Activated naive CD4-positive, alpha-beta T cell treated with anti-CD3 and anti-CD28 coated beads, Interleukin-2, amount 50 U/mL, for 24 hours (primary cell): ENCODE data around the gene AKAP12.

Experiments
- H3K27ac Mint-ChIP-seq: one replicate; pipeline ENCODE4 v1.8.0; 2021; ENCODE audit warnings: mild to moderate bottlenecking, mixed read lengths
- H3K27me3 Mint-ChIP-seq: one replicate; pipeline ENCODE4 v1.8.0; 2021; ENCODE audit warnings: mixed read lengths
- H3K36me3 Mint-ChIP-seq: one replicate; pipeline ENCODE4 v1.8.0; 2021; ENCODE audit warnings: mixed read lengths
- H3K4me1 Mint-ChIP-seq: one replicate; pipeline ENCODE4 v1.8.0; 2021; ENCODE audit warnings: mixed read lengths
- H3K4me3 Mint-ChIP-seq: one replicate; pipeline ENCODE4 v1.8.0; 2021; ENCODE audit warnings: mild to moderate bottlenecking, mixed read lengths
- H3K9me3 Mint-ChIP-seq: one replicate; pipeline ENCODE4 v1.8.0; 2021; ENCODE audit warnings: mixed read lengths

AKAP12 gene

GRCh38 chr6:151387175-151387970 is 147.6 kb downstream of the AKAP12 start:
- Mint-ChIP-seq H3K4me3 (no peak overlapping the region), H3K9me3 (no peaks in the 10 kb centered on the region), H3K27me3 (no peaks in the 10 kb centered on the region), H3K4me1 (peaks cover 54% of the 10 kb centered on the region), H3K36me3 (peaks cover 7% of the 10 kb centered on the region), H3K27ac (peak overlapping the region; percentile 81)

- Mint-ChIP-seq H3K4me3 (no peak overlapping the region), H3K36me3 (peaks cover 7% of the 10 kb centered on the region), H3K9me3 (no peaks in the 10 kb centered on the region), H3K27me3 (no peaks in the 10 kb centered on the region), H3K27ac (peak overlapping the region; percentile 55), H3K4me1 (peaks cover 63% of the 10 kb centered on the region)
Observed at GRCh38 chr6:151388236-151388635, 148.5 kb downstream of the AKAP12 start.

GRCh38 chr6:151388997-151389617 is 149.3 kb downstream of the AKAP12 start:
- no peaks in the 10 kb centered on the region for H3K9me3 Mint-ChIP-seq
- H3K27me3 Mint-ChIP-seq = no peaks in the 10 kb centered on the region
- peak overlapping the region; percentile 96 for H3K27ac Mint-ChIP-seq
- H3K36me3 Mint-ChIP-seq = peaks cover 2% of the 10 kb centered on the region
- H3K4me3 Mint-ChIP-seq = peak overlapping the region; percentile 97
- peaks cover 67% of the 10 kb centered on the region for H3K4me1 Mint-ChIP-seq

DNA sequence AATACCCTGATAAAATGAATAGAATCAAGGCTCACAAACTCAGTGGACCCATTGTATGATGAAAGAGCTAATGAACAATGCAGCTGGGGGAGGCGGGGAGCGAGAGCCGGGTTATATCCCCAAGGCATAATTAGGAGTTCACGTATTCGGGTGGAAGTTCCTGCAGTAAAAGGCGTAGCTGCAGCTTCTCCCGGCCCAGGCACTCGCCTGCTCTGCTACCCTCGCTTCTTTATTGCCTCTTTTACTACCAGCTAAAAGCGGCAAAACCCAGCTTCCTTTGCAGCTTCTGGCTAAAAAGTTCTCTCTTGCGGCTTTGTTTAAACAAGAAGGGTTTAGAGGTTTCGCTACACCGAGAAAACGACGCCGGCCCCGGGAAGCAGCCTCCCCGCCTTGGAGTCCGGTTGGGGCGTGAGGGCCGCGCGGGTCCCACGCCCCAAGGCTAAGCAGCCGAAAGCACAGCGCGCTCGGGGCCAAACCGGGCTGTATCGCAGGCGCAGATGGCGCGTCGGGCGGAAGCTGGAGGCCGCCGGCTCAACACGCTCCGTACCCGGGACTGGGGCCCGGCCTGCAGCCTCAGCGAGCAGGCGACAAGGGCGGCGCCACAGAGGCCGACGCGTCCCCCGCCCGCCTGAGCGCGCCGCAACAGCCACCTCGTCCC is 150.0 kb downstream of the AKAP12 start:
- peaks cover 67% of the 10 kb centered on the region for H3K4me1 Mint-ChIP-seq
- H3K4me3 Mint-ChIP-seq = peak overlapping the region; percentile 97
- no peaks in the 10 kb centered on the region for H3K36me3 Mint-ChIP-seq
- no peaks in the 10 kb centered on the region for H3K9me3 Mint-ChIP-seq
- peak overlapping the region; percentile 96 for H3K27ac Mint-ChIP-seq
- H3K27me3 Mint-ChIP-seq = no peaks in the 10 kb centered on the region

DNA sequence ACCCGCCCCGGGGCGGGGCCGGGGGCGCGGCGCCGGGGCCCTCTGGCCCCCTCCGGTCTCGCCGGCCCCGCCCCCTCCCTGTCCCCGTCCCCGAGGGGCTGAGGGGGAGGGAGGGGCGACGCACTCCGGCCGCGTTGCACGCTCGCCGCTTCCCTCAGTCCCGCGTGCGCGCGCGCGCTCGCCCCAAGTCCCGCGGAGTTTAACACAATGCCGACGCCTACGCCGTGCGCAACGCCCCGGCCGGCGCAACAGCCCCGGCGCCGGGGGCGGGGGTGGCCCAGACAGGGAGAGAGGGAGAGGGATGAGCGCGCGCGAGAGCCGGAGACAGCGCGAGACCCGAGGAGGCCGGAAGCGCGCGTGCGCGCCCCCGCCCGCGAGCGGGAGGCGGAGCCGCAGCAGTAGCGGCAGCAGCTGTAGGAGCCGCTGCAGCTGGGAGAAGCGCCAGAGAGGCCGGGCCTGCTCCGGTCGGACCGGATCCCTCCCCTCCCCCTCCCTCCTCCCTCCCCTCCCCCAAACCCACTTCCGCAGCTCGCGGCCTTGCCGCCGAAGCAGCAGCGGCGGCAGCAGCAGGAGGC is 150.6 kb downstream of the AKAP12 start:
- no peaks in the 10 kb centered on the region for H3K36me3 Mint-ChIP-seq
- H3K4me1 Mint-ChIP-seq = peaks cover 67% of the 10 kb centered on the region
- no peaks in the 10 kb centered on the region for H3K9me3 Mint-ChIP-seq
- peak overlapping the region; percentile 59 for H3K27ac Mint-ChIP-seq
- no peaks in the 10 kb centered on the region for H3K27me3 Mint-ChIP-seq
- H3K4me3 Mint-ChIP-seq = peak overlapping the region; percentile 76

DNA sequence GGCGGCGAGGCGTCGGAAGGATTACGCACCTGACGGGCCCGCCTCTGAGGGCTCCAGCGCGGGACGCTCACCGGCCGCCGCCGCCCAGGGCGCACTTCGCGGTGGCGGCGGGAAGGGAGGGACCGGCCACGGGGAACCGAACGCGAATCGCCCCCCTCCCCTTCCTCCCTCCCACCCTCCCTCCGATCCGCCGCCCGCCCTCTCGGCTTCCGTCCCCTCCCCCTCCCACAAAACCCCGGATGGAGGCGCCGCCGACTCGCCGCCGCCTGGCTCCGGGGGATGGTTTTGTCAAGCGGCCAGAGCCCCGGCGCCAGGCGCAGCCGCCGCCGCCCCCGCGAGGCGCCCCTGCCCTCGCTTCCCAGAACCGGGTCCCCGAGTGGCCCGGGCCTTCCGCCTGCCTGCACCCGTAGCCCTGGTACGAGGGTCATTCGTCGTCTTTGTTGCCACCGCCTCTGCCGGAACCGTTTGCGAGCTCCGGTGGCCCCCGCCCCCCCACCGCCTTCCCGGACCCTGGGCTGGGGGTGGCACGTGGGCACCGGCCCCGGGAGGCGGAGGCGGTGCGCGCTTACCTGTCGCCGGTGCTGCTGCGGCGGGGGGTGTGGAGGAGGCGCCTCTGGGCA is 151.2 kb downstream of the AKAP12 start:
- Mint-ChIP-seq H3K36me3 (no peaks in the 10 kb centered on the region), H3K27ac (no peak overlapping the region), H3K9me3 (no peaks in the 10 kb centered on the region), H3K27me3 (no peaks in the 10 kb centered on the region), H3K4me3 (peak overlapping the region; percentile 76), H3K4me1 (peaks cover 65% of the 10 kb centered on the region)

DNA sequence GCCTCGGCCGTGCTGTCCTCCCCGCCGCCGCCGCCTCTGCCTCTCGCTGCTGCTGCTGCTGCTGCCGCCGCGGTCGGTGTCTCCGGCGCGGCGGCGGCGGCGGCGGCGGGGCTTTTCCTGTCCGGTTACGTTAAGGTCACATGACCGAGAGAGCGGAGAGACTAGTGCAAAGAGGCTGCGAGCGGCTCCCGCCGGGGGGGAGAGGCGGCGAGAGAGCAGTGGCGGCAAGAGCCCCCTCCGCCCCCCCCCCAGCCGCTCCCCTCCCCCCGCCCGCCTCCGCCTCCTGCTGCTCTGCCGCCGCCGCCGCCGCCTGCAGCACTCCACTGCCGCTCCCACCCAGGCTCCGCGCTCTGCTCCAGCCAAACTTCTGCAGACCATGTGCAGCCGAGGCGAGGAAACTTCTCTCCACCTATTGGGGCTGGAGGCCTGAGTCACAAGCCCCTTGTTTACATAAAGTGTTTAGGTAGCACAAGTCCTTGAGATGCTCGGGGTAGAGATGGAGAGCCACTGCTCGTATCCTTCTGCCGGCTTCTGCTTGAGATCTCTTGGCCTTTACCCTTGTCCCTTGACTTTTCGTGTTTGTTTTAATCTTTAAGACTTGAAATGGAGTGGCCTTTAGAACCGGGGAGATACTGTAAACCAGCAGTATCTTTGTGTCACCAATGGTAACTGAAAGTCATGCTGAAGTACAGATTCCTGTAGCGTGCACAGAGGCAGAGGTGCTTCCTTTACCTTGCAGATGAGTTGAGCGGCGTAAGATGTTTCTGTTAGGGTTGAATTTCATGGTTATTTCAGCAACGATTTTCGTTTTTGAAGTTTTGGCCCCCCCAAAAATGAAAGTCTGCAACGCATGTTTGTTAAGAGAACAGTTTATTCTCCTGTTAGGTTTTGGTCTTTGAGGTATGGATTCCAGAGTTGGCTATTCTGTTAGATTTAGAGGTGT is 152.0 kb downstream of the AKAP12 start, which contains the start of gene ZBTB2:
Gene ZBTB2, minus strand, starts transcription at position 89 of the 943 bp plus-strand sequence. CDS start 17,922 bp downstream, outside the sequence.
- Mint-ChIP-seq H3K27ac (peak within 1 kb of the TSS; percentile 98), H3K27me3 (no peaks in the 10 kb centered on the region), H3K9me3 (no peaks in the 10 kb centered on the region), H3K36me3 (no peaks in the 10 kb centered on the region), H3K4me3 (peak within 1 kb of the TSS; percentile 95), H3K4me1 (peaks cover 71% of the 10 kb centered on the region)

GRCh38 chr6:151392427-151392826 is 152.7 kb downstream of the AKAP12 start:
- peaks cover 70% of the 10 kb centered on the region for H3K4me1 Mint-ChIP-seq
- no peaks in the 10 kb centered on the region for H3K36me3 Mint-ChIP-seq
- H3K4me3 Mint-ChIP-seq = peak overlapping the region; percentile 95
- peak overlapping the region; percentile 98 for H3K27ac Mint-ChIP-seq
- no peaks in the 10 kb centered on the region for H3K27me3 Mint-ChIP-seq
- H3K9me3 Mint-ChIP-seq = no peaks in the 10 kb centered on the region

- peak overlapping the region; percentile 95 for H3K4me3 Mint-ChIP-seq
- H3K9me3 Mint-ChIP-seq = no peaks in the 10 kb centered on the region
- no peaks in the 10 kb centered on the region for H3K27me3 Mint-ChIP-seq
- peak overlapping the region; percentile 98 for H3K27ac Mint-ChIP-seq
- no peaks in the 10 kb centered on the region for H3K36me3 Mint-ChIP-seq
- H3K4me1 Mint-ChIP-seq = peaks cover 70% of the 10 kb centered on the region
Observed at GRCh38 chr6:151393410-151393809, 153.6 kb downstream of the AKAP12 start.

DNA sequence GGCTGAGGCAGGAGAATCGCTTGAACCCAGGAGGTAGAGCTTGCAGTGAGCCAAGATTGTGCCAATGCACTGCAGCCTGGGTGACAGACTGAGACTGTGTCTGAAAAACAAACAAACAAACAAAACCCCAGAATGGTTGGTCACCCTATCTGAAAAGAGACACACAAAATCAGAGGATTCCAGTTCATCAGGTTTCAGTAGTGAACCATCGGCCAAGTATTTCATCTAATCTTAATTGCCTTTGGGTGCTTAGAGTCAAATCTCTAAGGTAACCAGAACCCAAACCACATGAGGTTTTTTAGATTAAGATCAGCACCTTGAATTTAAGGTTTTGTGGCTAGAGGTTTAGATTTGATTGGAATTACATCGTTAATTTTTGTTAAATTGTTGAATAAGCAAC is 159.9 kb downstream of the AKAP12 start:
- Mint-ChIP-seq H3K36me3 (peaks cover 5% of the 10 kb centered on the region), H3K27ac (no peak overlapping the region), H3K9me3 (no peaks in the 10 kb centered on the region), H3K27me3 (no peaks in the 10 kb centered on the region), H3K4me1 (peaks cover 76% of the 10 kb centered on the region), H3K4me3 (no peak overlapping the region)

DNA sequence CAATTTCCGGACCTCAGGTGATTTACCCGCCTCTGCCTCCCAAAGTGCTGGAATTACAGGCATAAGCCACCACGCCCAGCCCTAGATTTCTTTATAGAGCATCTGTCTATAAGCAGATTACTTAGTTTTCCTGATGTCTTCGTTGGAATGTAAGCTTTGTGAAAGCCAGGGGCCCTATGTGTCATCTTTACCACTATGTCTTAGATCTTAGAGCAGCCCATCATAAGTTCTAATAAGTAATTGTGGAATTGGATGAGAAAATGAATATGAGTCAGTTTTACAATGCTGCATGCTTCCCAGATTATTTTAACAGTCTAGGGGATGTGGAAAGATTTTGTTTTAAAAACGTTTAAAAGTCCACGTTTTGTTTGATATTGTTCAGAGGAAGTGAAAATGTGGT is 160.7 kb downstream of the AKAP12 start:
- Mint-ChIP-seq H3K27me3 (no peaks in the 10 kb centered on the region), H3K9me3 (no peaks in the 10 kb centered on the region), H3K27ac (peak overlapping the region; percentile 72), H3K36me3 (peaks cover 5% of the 10 kb centered on the region), H3K4me3 (peak overlapping the region; percentile 44), H3K4me1 (peaks cover 68% of the 10 kb centered on the region)

DNA sequence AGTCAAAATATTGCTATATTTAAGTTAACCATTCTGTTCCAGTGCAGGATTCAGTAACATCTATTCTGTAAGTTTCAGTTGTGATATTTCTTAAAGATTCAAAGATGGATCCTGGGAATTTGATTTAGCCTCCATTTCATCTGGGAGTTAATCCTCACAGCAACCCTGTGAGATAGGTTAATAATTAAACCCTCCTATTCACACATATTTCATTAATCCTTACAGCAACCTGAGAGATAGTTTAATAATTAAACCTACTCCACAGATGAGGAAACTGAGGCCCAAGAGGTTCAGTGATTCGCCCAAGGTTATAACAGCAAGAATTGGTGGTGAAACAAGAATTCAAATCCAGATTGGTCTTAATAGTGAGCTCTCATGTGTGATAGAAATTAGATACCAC is 162.5 kb downstream of the AKAP12 start:
- H3K4me3 Mint-ChIP-seq = no peak overlapping the region
- H3K27ac Mint-ChIP-seq = no peak overlapping the region
- H3K9me3 Mint-ChIP-seq = no peaks in the 10 kb centered on the region
- H3K36me3 Mint-ChIP-seq = peaks cover 5% of the 10 kb centered on the region
- H3K4me1 Mint-ChIP-seq = peaks cover 64% of the 10 kb centered on the region
- no peaks in the 10 kb centered on the region for H3K27me3 Mint-ChIP-seq

DNA sequence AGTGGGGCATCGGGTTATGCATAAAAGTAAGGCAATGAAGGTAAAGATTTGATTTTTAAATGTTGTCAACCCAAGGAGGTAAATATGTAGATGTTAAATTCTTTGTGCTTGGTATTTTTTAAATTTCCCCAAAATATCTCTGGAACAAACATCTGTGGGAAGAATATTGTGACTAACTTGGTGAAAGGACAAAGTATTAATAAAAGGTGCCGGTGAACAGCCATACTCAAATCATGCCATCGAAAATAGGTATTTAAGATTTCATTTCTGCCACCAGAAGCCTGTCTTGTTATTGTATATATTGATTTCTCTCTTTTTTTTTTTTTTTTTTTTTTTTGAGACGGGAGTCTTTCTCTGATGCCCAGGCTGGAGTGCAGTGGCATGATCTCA is 164.1 kb downstream of the AKAP12 start:
- Mint-ChIP-seq H3K4me1 (peaks cover 51% of the 10 kb centered on the region), H3K27me3 (no peaks in the 10 kb centered on the region), H3K4me3 (no peak overlapping the region), H3K27ac (peak overlapping the region; percentile 80), H3K9me3 (no peaks in the 10 kb centered on the region), H3K36me3 (peaks cover 5% of the 10 kb centered on the region)
